Adrenal gland (tissue), 12 donors: ENCODE results near the gene UBE4B. TPM values are rescaled to one million over a fixed set of nuclear protein-coding genes. Genes with fewer than 3 reads are reported as not detected.
"Not testable (repeated sequence)": the region's sequence is repeated elsewhere in the genome, so short reads cannot be mapped to it uniquely, and the experiment has no call there.

Experiments used
- DNase-seq, 7 donors: peaks; one replicate each; pipeline ENCODE4 v3.0.0-alpha.2; 2019 to 2020
- H3K27ac ChIP-seq, 5 donors: fragments of 200-600 bp; sonication (generic) in 4 of 5; 1 replicate in 3 of 5; 2 replicates in 2 of 5; pipeline versions ENCODE4 v1.5.1 to v1.8.0; 2016 to 2020; ENCODE audit warnings: mild to moderate bottlenecking in 1 of 5
- H3K27me3 ChIP-seq: fragments of 200-600 bp; 2 replicates; pipeline ENCODE4 v1.8.0; 2021
- H3K36me3 ChIP-seq, 2 donors: fragments of 200-600 bp; replicated peaks in 1 of 2; 1 replicate in 1 of 2; 2 replicates in 1 of 2; pipeline versions ENCODE4 v1.5.1 to v1.8.0; 2018 to 2022
- H3K4me1 ChIP-seq, 2 donors: fragments of 200-600 bp; replicated peaks in 1 of 2; 1 replicate in 1 of 2; 2 replicates in 1 of 2; pipeline versions ENCODE4 v1.5.1 to v1.8.0; 2018 to 2021
- H3K4me3 ChIP-seq, 4 donors: fragments of 200-600 bp; sonication (generic) in 3 of 4; one replicate each; pipeline ENCODE4 v1.5.1; 2016 to 2018
- H3K9me3 ChIP-seq, 3 donors: fragments of 200-600 bp; sonication (generic) in 1 of 3; replicated peaks in 1 of 3; 1 replicate in 2 of 3; 2 replicates in 1 of 3; pipeline versions ENCODE4 v1.5.1 to v1.8.0; 2016 to 2021
- POLR2A ChIP-seq, 2 donors: fragments of 450-650 bp; IDR thresholded peaks; one replicate each; pipeline ENCODE4 v1.6.1; 2017; ENCODE audit warnings: antibody characterized with exemption in 2 of 2, mild to moderate bottlenecking in 2 of 2, moderate library complexity in 1 of 2
- WGBS, 4 donors: extraction: QIAGEN DNeasy Blood & Tissue Kit in 2 of 4; methylation state at CpG; one replicate each; pipeline versions ENCODE4 v1.1.5 to v1.1.7; 2013 to 2017; 5-methylcytosine and 5-hydroxymethylcytosine counted together
- intact Hi-C, 2 donors: fragments of 100-400 bp; cut with DNase I; formaldehyde crosslinking; loops; one replicate each; pipeline versions ENCODE4 v1.14.1 to v1.15.0; 2022 to 2023
- polyA plus RNA-seq, 3 donors: library from polyadenylated mRNA; stranded (reverse); fragments of 200-250 nt in 2 of 3; fragments of 350-450 nt in 1 of 3; fragmentation: Illumina TruSeq in 1 of 3; extraction: RNeasy Lipid Tissue Mini Kit (QIAGEN cat#74804) in 1 of 3; gene quantifications; one replicate each; pipeline ENCODE4 v1.2.3, GENCODE V29; 2013 to 2014
- total RNA-seq, 9 donors: library from RNA; depleted of rRNA in 4 of 9; stranded (reverse); fragments of >200 nt in 4 of 9; fragments of 120-200 nt in 1 of 9; fragmentation: NEBNext Ultra II Directional in 1 of 9; extraction: Animal tissue kit (Norgen Biotek cat#: 25700) in 1 of 9; gene quantifications; one replicate each; pipeline versions ENCODE4 v1.1.0 to v1.2.4, GENCODE V29; 2013 to 2023
- TF ChIP-seq, protein P1 (sequence below), 6 experiments: fragments of 450-650 bp in 4 of 6; fragments of 200-600 bp in 2 of 6; sonication (generic) in 1 of 6; IDR thresholded peaks; 1 replicate in 5 of 6; 2 replicates in 1 of 6; pipeline versions ENCODE4 v1.5.1 to v1.8.0; 2016 to 2021; ENCODE audit warnings: antibody characterized with exemption in 6 of 6, mild to moderate bottlenecking in 2 of 6, moderate library complexity in 1 of 6
- donor health status: healthy with polysubstance abuse.
- donor health status: Bipolar disorder and iron deficiency.
- donor health status: DM: yes; HTN: yes; CAD: no.
- donor health status: DM: no; HTN: no; CAD: no.
- donor health status: DM: no; HTN: no; CAD: no.
- donor health status: DM: yes; HTN: yes; CAD: no.

UBE4B gene
- total and polyA plus RNA-seq, 12 donors: 18.7 to 87.1 (median 57.8) TPM

DNA sequence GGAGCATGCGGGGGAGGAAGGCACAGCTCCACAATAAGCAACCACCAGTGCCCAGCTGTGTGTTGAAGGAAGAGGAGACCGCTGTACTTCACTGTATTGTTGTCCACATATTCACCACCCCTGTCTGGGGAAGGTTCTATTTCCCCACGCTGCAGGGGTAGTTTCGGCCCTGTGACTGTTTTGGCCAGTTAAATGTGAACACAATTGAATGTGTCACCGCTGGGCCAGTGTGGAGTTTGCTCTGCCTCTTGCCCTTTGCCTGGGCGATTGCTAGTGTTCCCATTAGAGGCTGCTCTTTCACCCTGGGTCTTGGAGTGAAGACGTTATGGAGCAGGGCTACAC, 32.6 kb downstream of the UBE4B start:
- no peaks in the 10 kb centered on the region for H3K9me3 ChIP-seq
- intact Hi-C loops: no loop called here
- H3K36me3 ChIP-seq: no peaks in the 10 kb centered on the region
- H3K27ac ChIP-seq: peak overlapping the region in 2 of 5 donors; percentile 62 to 91
- H3K4me1 ChIP-seq: peaks cover 21 to 45% of the 10 kb centered on the region in 2 donors
- no peak for TF ChIP-seq POLR2A (IDR thresholded peaks at IDR 0.05)
- TF ChIP-seq, protein P1, sequence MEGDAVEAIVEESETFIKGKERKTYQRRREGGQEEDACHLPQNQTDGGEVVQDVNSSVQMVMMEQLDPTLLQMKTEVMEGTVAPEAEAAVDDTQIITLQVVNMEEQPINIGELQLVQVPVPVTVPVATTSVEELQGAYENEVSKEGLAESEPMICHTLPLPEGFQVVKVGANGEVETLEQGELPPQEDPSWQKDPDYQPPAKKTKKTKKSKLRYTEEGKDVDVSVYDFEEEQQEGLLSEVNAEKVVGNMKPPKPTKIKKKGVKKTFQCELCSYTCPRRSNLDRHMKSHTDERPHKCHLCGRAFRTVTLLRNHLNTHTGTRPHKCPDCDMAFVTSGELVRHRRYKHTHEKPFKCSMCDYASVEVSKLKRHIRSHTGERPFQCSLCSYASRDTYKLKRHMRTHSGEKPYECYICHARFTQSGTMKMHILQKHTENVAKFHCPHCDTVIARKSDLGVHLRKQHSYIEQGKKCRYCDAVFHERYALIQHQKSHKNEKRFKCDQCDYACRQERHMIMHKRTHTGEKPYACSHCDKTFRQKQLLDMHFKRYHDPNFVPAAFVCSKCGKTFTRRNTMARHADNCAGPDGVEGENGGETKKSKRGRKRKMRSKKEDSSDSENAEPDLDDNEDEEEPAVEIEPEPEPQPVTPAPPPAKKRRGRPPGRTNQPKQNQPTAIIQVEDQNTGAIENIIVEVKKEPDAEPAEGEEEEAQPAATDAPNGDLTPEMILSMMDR (IDR thresholded peaks at IDR 0.05): no peak
- H3K27me3 ChIP-seq: no peaks in the 10 kb centered on the region
- peak in 6 of 7 donors; percentile 27 to 66 (median 47) for DNase-seq
- no peak overlapping the region for H3K4me3 ChIP-seq
- 54 to 71% (median 62%) methylated on average over 7 of the region's 7 CpGs for WGBS, 4 donors

DNA sequence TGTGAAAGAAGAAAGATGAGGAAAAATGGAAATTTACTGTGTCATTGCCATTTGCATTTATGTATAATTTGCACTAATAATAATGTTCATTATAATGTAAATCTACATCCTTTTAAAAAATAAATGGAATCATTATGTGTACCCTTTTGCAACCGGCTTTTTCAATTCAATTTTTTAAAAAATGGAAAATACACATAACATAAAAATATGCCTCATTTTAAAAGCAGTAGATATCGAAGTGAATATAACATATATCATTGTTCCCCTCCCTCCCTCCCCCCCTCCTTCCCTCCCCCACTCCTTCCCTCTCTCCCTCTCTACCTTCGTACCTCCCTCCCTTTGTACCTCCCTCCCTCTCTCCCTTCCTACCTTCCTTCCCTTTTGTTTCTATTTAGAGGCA, 33.0 kb downstream of the UBE4B start:
- Histone ChIP-seq H3K27me3 (no peaks in the 10 kb centered on the region), H3K36me3 (no peaks in the 10 kb centered on the region), H3K9me3 (no peaks in the 10 kb centered on the region), H3K27ac (peak overlapping the region in 4 of 5 donors; percentile 80 to 91 (median 85)), H3K4me3 (no peak overlapping the region), H3K4me1 (peaks cover 21 to 45% of the 10 kb centered on the region in 2 donors)
- intact Hi-C loops: no loop called here
- 55 to 74% (median 62%) methylated on average over 3 of the region's 3 CpGs for WGBS, 4 donors
- TF ChIP-seq, protein P1 (IDR thresholded peaks at IDR 0.05): no peak
- TF ChIP-seq POLR2A (IDR thresholded peaks at IDR 0.05): no peak
- DNase-seq: no peak

DNA sequence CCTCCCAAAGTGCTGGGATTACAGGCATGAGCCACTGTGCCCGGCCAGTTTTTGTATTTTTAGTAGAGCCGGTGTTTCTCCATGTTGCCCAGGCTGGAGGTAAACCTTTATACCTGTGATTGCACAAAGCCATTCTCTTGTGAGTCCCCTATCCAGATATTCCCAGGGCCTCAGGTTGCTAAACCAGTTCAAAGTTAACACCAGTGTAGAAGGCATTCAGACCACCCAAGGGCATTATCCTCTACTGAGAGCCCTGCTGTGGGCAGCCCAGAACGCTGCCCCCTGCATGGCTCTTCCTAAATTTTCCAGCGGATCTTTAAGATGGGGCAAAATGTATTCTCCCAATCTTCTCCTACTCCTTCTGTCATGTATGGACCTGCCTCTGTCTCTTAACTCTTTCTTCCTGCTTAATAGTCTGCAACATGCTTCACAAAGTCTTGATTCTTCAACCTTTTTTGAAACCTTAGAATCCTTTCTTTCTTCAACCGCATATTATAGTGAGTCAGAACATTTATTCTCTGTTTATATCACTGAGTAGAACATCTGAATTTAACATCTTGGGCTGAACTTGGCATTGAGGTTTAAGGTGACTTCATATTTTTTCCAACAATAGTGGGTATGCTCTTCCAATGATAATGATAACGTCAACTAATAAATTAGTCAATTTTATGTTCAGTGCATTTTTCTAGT, 36.0 kb downstream of the UBE4B start:
- no peak overlapping the region for H3K4me3 ChIP-seq
- no peaks in the 10 kb centered on the region for H3K27me3 ChIP-seq
- no peaks in the 10 kb centered on the region for H3K9me3 ChIP-seq
- H3K36me3 ChIP-seq: no peaks in the 10 kb centered on the region
- no peak for TF ChIP-seq POLR2A (IDR thresholded peaks at IDR 0.05)
- 80 to 84% (median 82%) methylated on average over 6 of the region's 6 CpGs for WGBS, 4 donors
- DNase-seq: no peak
- peaks cover 21 to 45% of the 10 kb centered on the region in 2 donors for H3K4me1 ChIP-seq
- H3K27ac ChIP-seq: peak overlapping the region in 1 of 5 donors; percentile 91
- intact Hi-C loops: no loop called here

DNA sequence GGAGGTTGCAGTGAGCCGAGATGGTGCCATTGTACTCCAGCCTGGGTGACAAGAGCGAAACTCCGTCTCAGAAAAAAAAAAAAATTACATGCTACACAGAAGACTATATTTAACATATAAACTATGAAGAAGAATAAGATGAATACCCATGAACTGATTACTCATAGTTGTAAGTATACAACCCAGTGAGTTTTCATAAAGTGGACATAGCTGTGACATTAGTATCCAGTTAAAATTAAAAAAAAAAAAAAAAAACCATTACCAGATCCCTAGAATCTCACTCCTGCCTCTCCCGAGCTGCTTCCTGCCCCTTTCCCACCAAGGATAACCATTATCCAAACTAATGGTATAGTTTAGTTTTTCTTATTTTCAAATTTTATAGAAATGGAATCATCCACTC, 37.4 kb downstream of the UBE4B start:
- intact Hi-C loops: no loop called here
- WGBS, 4 donors: 95 to 98% (median 97%) methylated on average over 4 of the region's 4 CpGs
- no peaks in the 10 kb centered on the region for H3K9me3 ChIP-seq
- no peaks in the 10 kb centered on the region for H3K27me3 ChIP-seq
- no peaks in the 10 kb centered on the region for H3K36me3 ChIP-seq
- peaks cover 28 to 49% of the 10 kb centered on the region in 2 donors for H3K4me1 ChIP-seq
- H3K27ac ChIP-seq: no peak overlapping the region
- DNase-seq: no peak
- H3K4me3 ChIP-seq: no peak overlapping the region
- TF ChIP-seq, protein P1 (IDR thresholded peaks at IDR 0.05): no peak
- TF ChIP-seq POLR2A (IDR thresholded peaks at IDR 0.05): no peak

DNA sequence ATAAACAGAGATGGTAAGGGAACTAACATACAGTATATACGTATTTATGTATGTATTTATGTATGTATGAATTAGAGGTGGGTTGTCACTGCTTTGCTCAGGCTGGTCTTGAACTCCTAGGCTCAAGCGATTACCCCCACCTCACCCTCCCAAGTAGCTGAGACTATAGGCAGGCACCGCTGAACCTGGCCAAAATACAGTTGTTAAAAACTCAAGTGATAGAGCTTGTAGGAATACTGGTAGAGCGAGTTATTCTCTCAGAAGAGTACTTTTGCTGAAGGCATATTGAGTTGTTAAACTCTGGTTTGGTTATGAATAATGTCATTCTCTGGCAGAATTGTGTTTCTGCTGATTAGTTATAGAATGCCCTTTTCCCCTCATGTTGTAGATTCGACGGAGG, 38.9 kb downstream of the UBE4B start:
- Histone ChIP-seq H3K27ac (no peak overlapping the region), H3K9me3 (no peaks in the 10 kb centered on the region), H3K27me3 (no peaks in the 10 kb centered on the region), H3K4me1 (peaks cover 17 to 39% of the 10 kb centered on the region in 2 donors), H3K36me3 (no peaks in the 10 kb centered on the region), H3K4me3 (no peak overlapping the region)
- TF ChIP-seq, protein P1 (IDR thresholded peaks at IDR 0.05): no peak
- no peak for TF ChIP-seq POLR2A (IDR thresholded peaks at IDR 0.05)
- 89 to 96% (median 91%) methylated on average over 6 of the region's 6 CpGs for WGBS, 4 donors
- DNase-seq: no peak
- intact Hi-C loops: no loop called here

DNA sequence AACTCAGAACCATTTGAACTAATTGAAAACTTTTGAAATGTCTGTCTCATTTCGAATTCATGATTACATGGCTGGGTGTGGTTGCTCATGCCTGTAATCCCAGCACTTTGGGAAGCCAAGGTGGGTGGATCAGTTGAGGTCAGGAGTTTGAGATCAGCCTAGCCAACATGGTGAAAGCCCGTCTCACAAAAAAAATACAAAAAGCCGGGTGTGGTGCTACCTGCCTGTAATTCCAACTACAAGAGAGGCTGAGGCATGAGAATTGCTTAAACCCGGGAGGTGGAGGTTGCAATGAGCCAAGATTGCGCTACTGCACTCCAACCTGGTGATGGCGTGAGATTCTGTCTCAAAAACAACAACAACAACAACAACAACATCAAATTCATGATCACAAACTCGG, 40.6 kb downstream of the UBE4B start:
- DNase-seq, H3K36me3 ChIP-seq, H3K9me3 ChIP-seq, H3K27ac ChIP-seq, intact Hi-C loops, H3K27me3 ChIP-seq, H3K4me3 ChIP-seq: not testable (repeated sequence)
- peaks cover 13 to 34% of the 10 kb centered on the region in 2 donors for H3K4me1 ChIP-seq
- 85 to 93% (median 92%) methylated on average over 6 to 7 of the region's 7 CpGs for WGBS, 4 donors
